Osteoblast (primary cell): ENCODE data around the gene CPT1B. TPM values are rescaled to one million over a fixed set of nuclear protein-coding genes. Genes with fewer than 3 reads are reported as not detected.
A peak's percentile ranks its signal among the peaks of the same experiment; 100 is the strongest.
"Not testable (repeated sequence)": the region's sequence is repeated elsewhere in the genome, so short reads cannot be mapped to it uniquely, and the experiment has no call there.

Source experiments
- DNase-seq: peaks from one replicate; pipeline ENCODE4 v3.0.0; 2011; ENCODE audit warnings: low spot score, mixed read lengths; ENCODE audit not compliant: insufficient read length; ENCODE audit errors: missing footprints
- H2AFZ ChIP-seq: 2 replicates; pipeline ENCODE4 v1.6.0; 2011; ENCODE audit warnings: mild to moderate bottlenecking, low read length
- H3K27ac ChIP-seq: 2 replicates; pipeline ENCODE4 v1.5.1; 2011; ENCODE audit warnings: mild to moderate bottlenecking, low read depth, low read length, moderate library complexity
- H3K27me3 ChIP-seq: 2 replicates; pipeline ENCODE4 v1.6.0; 2012; ENCODE audit warnings: mild to moderate bottlenecking, control low read depth, inconsistent platforms, low read length, moderate library complexity; ENCODE audit not compliant: insufficient read depth
- H3K36me3 ChIP-seq: 2 replicates; pipeline ENCODE4 v1.5.1; 2011; ENCODE audit warnings: mild to moderate bottlenecking, low read length, control low read depth, moderate library complexity; ENCODE audit not compliant: insufficient read depth
- H3K4me1 ChIP-seq: 2 replicates; pipeline ENCODE4 v1.5.1; 2011; ENCODE audit warnings: mild to moderate bottlenecking, low read length, control low read depth, moderate library complexity; ENCODE audit not compliant: insufficient read depth
- H3K4me2 ChIP-seq: 2 replicates; pipeline ENCODE4 v1.6.0; 2011; ENCODE audit warnings: mild to moderate bottlenecking, low read length; ENCODE audit not compliant: insufficient read depth
- H3K4me3 ChIP-seq: fragments of 200-600 bp; sonication (generic); 3 replicates; pipeline ENCODE4 v1.5.1; 2012; ENCODE audit warnings: mild to moderate bottlenecking, low read length, inconsistent platforms; ENCODE audit not compliant: insufficient read depth
- H3K79me2 ChIP-seq: 2 replicates; pipeline ENCODE4 v1.6.0; 2012; ENCODE audit warnings: mild to moderate bottlenecking, low read length, control low read depth, inconsistent platforms; ENCODE audit not compliant: insufficient read depth
- H3K9me3 ChIP-seq: 2 replicates; pipeline ENCODE4 v1.5.1; 2011; ENCODE audit warnings: low read depth, low read length, control low read depth
- H4K20me1 ChIP-seq: 2 replicates; pipeline ENCODE4 v1.6.0; 2012; ENCODE audit warnings: mild to moderate bottlenecking, low read length, control low read depth; ENCODE audit not compliant: insufficient read depth
- CTCF ChIP-seq: IDR thresholded peaks from 2 replicates; pipeline ENCODE4 v1.5.1; 2011; ENCODE audit warnings: mild to moderate bottlenecking, low read depth, low read length, moderate library complexity; ENCODE audit errors: extremely low read depth
- total RNA-seq: library from RNA; depleted of rRNA; stranded (reverse); fragments of >200 nt; gene quantifications from 2 replicates; pipeline ENCODE4 v1.2.3, GENCODE V29; 2012

CPT1B gene
- total RNA-seq, 1 donor: 1.8 TPM

- Histone ChIP-seq H3K4me3 (no peak overlapping the region), H3K4me1 (peaks cover 23% of the 10 kb centered on the region), H3K36me3 (no peaks in the 10 kb centered on the region), H3K9me3 (no peaks in the 10 kb centered on the region), H3K27ac (peak overlapping the region; percentile 96), H2AFZ (no peak overlapping the region), H3K79me2 (no peaks in the 10 kb centered on the region), H3K4me2 (no peak overlapping the region), H3K27me3 (peaks cover 10% of the 10 kb centered on the region), H4K20me1 (no peaks in the 10 kb centered on the region)
- TF ChIP-seq CTCF: no peak
- no peak for DNase-seq
Observed at GRCh38 chr22:50540381-50540780, 37.8 kb downstream of the CPT1B start.

GRCh38 chr22:50537765-50538164, 40.5 kb downstream of the CPT1B start:
- H3K4me2 ChIP-seq: no peak overlapping the region
- H4K20me1 ChIP-seq: no peaks in the 10 kb centered on the region
- H3K27ac ChIP-seq: no peak overlapping the region
- H3K36me3 ChIP-seq: no peaks in the 10 kb centered on the region
- DNase-seq: peak; percentile 42
- no peaks in the 10 kb centered on the region for H3K79me2 ChIP-seq
- H3K4me1 ChIP-seq: peaks cover 27% of the 10 kb centered on the region
- no peak overlapping the region for H2AFZ ChIP-seq
- H3K27me3 ChIP-seq: no peaks in the 10 kb centered on the region
- TF ChIP-seq CTCF: no peak
- no peak overlapping the region for H3K4me3 ChIP-seq
- no peaks in the 10 kb centered on the region for H3K9me3 ChIP-seq

- H3K9me3 ChIP-seq: no peaks in the 10 kb centered on the region
- no peaks in the 10 kb centered on the region for H3K27me3 ChIP-seq
- no peaks in the 10 kb centered on the region for H4K20me1 ChIP-seq
Observed at GRCh38 chr22:50536226-50536625, 42.0 kb downstream of the CPT1B start.

GRCh38 chr22:50535113-50535512, 43.1 kb downstream of the CPT1B start:
- H3K4me3 ChIP-seq: no peak overlapping the region
- H2AFZ ChIP-seq: no peak overlapping the region
- TF ChIP-seq CTCF: no peak
- no peaks in the 10 kb centered on the region for H4K20me1 ChIP-seq
- no peaks in the 10 kb centered on the region for H3K27me3 ChIP-seq
- DNase-seq: no peak
- no peaks in the 10 kb centered on the region for H3K9me3 ChIP-seq
- no peaks in the 10 kb centered on the region for H3K79me2 ChIP-seq
- no peaks in the 10 kb centered on the region for H3K36me3 ChIP-seq
- peaks cover 34% of the 10 kb centered on the region for H3K4me1 ChIP-seq
- H3K4me2 ChIP-seq: no peak overlapping the region
- H3K27ac ChIP-seq: no peak overlapping the region

More at GRCh38 chr22:50536226-50536625, 42.0 kb downstream of the CPT1B start:
- Histone ChIP-seq H2AFZ (no peak overlapping the region), H3K4me1 (peaks cover 28% of the 10 kb centered on the region), H3K4me2 (no peak overlapping the region), H3K27ac (no peak overlapping the region), H3K4me3 (no peak overlapping the region), H3K36me3 (no peaks in the 10 kb centered on the region), H3K79me2 (no peaks in the 10 kb centered on the region)
- TF ChIP-seq CTCF: no peak
- DNase-seq: peak; percentile 13

- peak; percentile 5 for DNase-seq
- peak overlapping the region; percentile 18 for H3K4me2 ChIP-seq
- H3K9me3 ChIP-seq, H4K20me1 ChIP-seq, H3K4me3 ChIP-seq, H3K79me2 ChIP-seq, H3K27me3 ChIP-seq, H3K27ac ChIP-seq, H3K36me3 ChIP-seq: not testable (repeated sequence)
- H3K4me1 ChIP-seq: peaks cover 26% of the 10 kb centered on the region
- H2AFZ ChIP-seq: peak overlapping the region; percentile 22
Observed at GRCh38 chr22:50533856-50534711, 44.1 kb downstream of the CPT1B start.
